ENCODE measurements around the gene NME7. TPM values are rescaled to one million over a fixed set of nuclear protein-coding genes. Genes with fewer than 3 reads are reported as not detected.
"Not testable (repeated sequence)": the region's sequence is repeated elsewhere in the genome, so short reads cannot be mapped to it uniquely, and the experiment has no call there.

The NME7 gene, protein sequence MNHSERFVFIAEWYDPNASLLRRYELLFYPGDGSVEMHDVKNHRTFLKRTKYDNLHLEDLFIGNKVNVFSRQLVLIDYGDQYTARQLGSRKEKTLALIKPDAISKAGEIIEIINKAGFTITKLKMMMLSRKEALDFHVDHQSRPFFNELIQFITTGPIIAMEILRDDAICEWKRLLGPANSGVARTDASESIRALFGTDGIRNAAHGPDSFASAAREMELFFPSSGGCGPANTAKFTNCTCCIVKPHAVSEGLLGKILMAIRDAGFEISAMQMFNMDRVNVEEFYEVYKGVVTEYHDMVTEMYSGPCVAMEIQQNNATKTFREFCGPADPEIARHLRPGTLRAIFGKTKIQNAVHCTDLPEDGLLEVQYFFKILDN
- 1 to 10 TPM; 4.1 to 4.8 TPM for total RNA-seq

GRCh38 chr1:169367686-169368405 lies at the start of gene NME7, which contains the start of gene BLZF1:
Gene NME7 (minus strand): TSS chr1:169367797. CDS start chr1:169367710, 87 bp downstream.
Gene BLZF1 (plus strand): TSS chr1:169368195. CDS start chr1:169369523, 1,328 bp downstream.
- Histone ChIP-seq H3K9ac (ENCODE audit: low read depth in 2 of 2, low read length in 2 of 2) (peak within 1 kb of the TSS; percentile 80 to 92), H3K36me3 (no peaks in the 10 kb centered on the region), H3K4me1 (no peaks in the 10 kb centered on the region), H3K27ac (peak within 1 kb of the TSS; percentile 86), H3K4me3 (peak within 1 kb of the TSS; percentile 68), H3K27me3 (no peaks in the 10 kb centered on the region), H3K9me3 (no peaks in the 10 kb centered on the region)
- TF ChIP-seq, protein P1, sequence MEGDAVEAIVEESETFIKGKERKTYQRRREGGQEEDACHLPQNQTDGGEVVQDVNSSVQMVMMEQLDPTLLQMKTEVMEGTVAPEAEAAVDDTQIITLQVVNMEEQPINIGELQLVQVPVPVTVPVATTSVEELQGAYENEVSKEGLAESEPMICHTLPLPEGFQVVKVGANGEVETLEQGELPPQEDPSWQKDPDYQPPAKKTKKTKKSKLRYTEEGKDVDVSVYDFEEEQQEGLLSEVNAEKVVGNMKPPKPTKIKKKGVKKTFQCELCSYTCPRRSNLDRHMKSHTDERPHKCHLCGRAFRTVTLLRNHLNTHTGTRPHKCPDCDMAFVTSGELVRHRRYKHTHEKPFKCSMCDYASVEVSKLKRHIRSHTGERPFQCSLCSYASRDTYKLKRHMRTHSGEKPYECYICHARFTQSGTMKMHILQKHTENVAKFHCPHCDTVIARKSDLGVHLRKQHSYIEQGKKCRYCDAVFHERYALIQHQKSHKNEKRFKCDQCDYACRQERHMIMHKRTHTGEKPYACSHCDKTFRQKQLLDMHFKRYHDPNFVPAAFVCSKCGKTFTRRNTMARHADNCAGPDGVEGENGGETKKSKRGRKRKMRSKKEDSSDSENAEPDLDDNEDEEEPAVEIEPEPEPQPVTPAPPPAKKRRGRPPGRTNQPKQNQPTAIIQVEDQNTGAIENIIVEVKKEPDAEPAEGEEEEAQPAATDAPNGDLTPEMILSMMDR (IDR thresholded peaks at IDR 0.05): no peak
- intact Hi-C loops (cut with DNase I): loop anchor here (10.0 kb wide), 1 partner anchor 177 kb away; no protein-coding TSS in a partner anchor
- peak; percentile 99 for DNase-seq

- H3K27ac ChIP-seq: no peak overlapping the region
- intact Hi-C loops (cut with DNase I): no loop called here
- H3K36me3 ChIP-seq: no peaks in the 10 kb centered on the region
- no peaks in the 10 kb centered on the region for H3K9me3 ChIP-seq
- H3K4me1 ChIP-seq: no peaks in the 10 kb centered on the region
- H3K27me3 ChIP-seq: no peaks in the 10 kb centered on the region
- TF ChIP-seq, protein P1 (IDR thresholded peaks at IDR 0.05): no peak
- no peak overlapping the region for H3K4me3 ChIP-seq
- no peak for DNase-seq
- H3K9ac ChIP-seq (ENCODE audit: low read depth in 2 of 2, low read length in 2 of 2): no peak overlapping the region
Measured at GRCh38 chr1:169414952-169415351, 47.4 kb upstream of the NME7 start.

DNA sequence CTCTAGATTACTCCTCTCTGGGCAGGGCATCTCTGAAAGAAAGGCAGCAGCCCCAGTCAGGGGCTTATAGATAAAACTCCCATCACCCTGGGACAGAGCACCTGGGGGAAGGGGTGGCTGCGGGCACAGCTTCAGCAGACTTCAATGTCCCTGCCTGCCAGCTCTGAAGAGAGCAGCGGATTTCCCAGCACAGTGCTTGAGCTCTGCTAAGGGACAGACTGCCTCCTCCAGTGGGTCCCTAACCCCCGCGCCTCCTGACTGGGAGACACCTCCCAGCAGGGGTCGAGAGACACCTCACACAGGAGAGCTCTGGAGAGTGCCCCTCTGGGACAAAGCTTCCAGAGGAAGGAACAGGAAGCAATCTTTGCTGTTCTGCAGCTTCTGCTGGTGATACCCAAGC lies 40.7 kb upstream of the NME7 start:
- H3K9ac ChIP-seq (ENCODE audit: low read depth in 2 of 2, low read length in 2 of 2); H3K4me1 ChIP-seq; H3K4me3 ChIP-seq; H3K27me3 ChIP-seq; H3K9me3 ChIP-seq; DNase-seq; H3K27ac ChIP-seq; H3K36me3 ChIP-seq; intact Hi-C loops (cut with DNase I): not testable (repeated sequence)

GRCh38 chr1:169402578-169402977 lies 35.0 kb upstream of the NME7 start:
- H3K27ac ChIP-seq; H3K4me3 ChIP-seq; H3K36me3 ChIP-seq; intact Hi-C loops (cut with DNase I); H3K9me3 ChIP-seq; H3K9ac ChIP-seq (ENCODE audit: low read depth in 2 of 2, low read length in 2 of 2); H3K4me1 ChIP-seq; H3K27me3 ChIP-seq; DNase-seq: not testable (repeated sequence)

- DNase-seq: no peak
- no peaks in the 10 kb centered on the region for H3K4me1 ChIP-seq
- no peak overlapping the region for H3K4me3 ChIP-seq
- H3K27me3 ChIP-seq: no peaks in the 10 kb centered on the region
- H3K27ac ChIP-seq: no peak overlapping the region
- H3K36me3 ChIP-seq: no peaks in the 10 kb centered on the region
- TF ChIP-seq, protein P1 (IDR thresholded peaks at IDR 0.05): no peak
- no peaks in the 10 kb centered on the region for H3K9me3 ChIP-seq
- intact Hi-C loops (cut with DNase I): no loop called here
- H3K9ac ChIP-seq (ENCODE audit: low read depth in 2 of 2, low read length in 2 of 2): no peak overlapping the region
Measured at GRCh38 chr1:169395955-169396354, 28.4 kb upstream of the NME7 start.

- TF ChIP-seq, protein P1 (IDR thresholded peaks at IDR 0.05): no peak
- Histone ChIP-seq H3K27ac (no peak overlapping the region), H3K4me1 (no peaks in the 10 kb centered on the region), H3K9me3 (no peaks in the 10 kb centered on the region), H3K4me3 (no peak overlapping the region), H3K27me3 (no peaks in the 10 kb centered on the region), H3K36me3 (no peaks in the 10 kb centered on the region), H3K9ac (ENCODE audit: low read depth in 2 of 2, low read length in 2 of 2) (no peak overlapping the region)
- intact Hi-C loops (cut with DNase I): no loop called here
- DNase-seq: no peak
Measured at GRCh38 chr1:169392406-169392805, 24.8 kb upstream of the NME7 start.
